Measurements from ENCODE around the gene NIBAN1.

The NIBAN1 gene

DNA sequence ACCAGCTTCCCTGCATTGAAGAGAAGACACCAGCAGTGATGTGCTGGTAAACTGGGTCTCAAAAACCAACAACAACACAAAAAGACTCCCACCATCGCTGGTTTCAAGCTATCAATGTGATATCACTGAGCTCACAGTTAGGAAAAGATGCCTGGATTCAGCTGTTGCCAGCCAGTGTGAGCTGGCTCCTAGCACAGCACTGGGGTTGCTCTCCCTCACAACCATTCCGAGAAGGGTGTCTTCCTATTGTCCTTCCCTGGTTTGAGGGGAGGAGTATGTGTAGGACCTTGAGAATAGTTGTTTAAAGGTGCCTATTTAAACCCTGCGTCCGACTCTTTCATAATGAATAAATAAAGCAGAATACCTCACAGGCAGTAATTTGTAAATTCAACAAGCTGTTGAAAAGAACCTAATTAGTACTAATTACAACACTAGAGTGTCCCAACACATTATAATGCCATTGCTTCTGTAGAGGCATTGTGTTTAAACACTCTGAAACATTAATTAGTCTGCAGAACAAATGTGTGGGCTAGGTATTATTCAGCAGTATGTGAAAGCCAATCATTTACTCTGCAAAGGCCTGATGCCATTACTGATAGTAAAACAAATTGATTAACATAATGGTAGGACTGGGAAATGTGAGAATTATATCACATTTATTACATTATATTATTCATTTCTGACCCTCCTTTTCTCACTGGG is 17.2 kb downstream of the NIBAN1 start:
- TF ChIP-seq, protein P1, sequence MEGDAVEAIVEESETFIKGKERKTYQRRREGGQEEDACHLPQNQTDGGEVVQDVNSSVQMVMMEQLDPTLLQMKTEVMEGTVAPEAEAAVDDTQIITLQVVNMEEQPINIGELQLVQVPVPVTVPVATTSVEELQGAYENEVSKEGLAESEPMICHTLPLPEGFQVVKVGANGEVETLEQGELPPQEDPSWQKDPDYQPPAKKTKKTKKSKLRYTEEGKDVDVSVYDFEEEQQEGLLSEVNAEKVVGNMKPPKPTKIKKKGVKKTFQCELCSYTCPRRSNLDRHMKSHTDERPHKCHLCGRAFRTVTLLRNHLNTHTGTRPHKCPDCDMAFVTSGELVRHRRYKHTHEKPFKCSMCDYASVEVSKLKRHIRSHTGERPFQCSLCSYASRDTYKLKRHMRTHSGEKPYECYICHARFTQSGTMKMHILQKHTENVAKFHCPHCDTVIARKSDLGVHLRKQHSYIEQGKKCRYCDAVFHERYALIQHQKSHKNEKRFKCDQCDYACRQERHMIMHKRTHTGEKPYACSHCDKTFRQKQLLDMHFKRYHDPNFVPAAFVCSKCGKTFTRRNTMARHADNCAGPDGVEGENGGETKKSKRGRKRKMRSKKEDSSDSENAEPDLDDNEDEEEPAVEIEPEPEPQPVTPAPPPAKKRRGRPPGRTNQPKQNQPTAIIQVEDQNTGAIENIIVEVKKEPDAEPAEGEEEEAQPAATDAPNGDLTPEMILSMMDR (IDR thresholded peaks at IDR 0.05), result no peak

DNA sequence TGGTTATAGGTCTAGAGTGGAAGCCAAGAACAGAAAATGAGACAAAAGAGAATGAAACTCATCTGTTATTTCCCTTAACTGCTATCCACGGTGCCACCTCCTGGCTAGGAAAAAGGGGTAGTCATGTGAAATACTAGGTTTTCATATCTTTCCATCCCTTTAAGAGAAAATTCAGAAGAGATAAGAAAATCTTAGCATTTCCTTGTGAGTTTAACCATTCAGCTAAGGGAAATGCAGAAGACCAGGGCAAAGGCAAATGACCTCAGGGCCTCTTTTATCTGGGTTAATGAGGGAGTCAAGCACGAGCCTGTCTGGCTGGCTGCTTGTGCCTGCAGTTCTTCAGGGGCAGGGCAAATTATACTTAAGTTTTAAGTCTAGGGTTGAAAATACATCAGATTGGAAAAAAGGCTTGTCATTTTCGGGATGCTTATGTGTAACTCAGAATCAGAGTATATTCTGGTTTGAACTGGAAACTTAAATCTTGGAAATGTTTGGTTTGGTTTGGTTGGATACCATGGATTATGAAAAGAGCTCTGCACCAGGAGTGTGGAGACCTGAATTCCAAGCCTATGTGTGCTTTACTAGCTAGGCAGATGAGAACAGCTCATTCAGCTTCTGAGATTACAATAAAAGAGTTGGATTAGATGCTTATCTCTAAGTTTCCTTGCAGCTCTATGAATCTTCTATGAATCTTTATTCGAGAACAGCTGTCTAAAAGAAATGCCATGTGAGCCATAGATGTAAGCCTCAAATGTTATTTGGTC is 19.9 kb downstream of the NIBAN1 start:
- TF ChIP-seq, protein P1 (IDR thresholded peaks at IDR 0.05), result peak; percentile 24; the same call in 1 of the 2 replicates

- TF ChIP-seq, protein P1 (IDR thresholded peaks at IDR 0.05), result no peak
Observed at GRCh38 chr1:184953600-184954219, 20.6 kb downstream of the NIBAN1 start.

- TF ChIP-seq, protein P1 (IDR thresholded peaks at IDR 0.05), result no peak
Observed at GRCh38 chr1:184952428-184952827, 21.9 kb downstream of the NIBAN1 start.

- TF ChIP-seq, protein P1 (IDR thresholded peaks at IDR 0.05), result no peak
Observed at GRCh38 chr1:184951788-184952187, 22.5 kb downstream of the NIBAN1 start.

DNA sequence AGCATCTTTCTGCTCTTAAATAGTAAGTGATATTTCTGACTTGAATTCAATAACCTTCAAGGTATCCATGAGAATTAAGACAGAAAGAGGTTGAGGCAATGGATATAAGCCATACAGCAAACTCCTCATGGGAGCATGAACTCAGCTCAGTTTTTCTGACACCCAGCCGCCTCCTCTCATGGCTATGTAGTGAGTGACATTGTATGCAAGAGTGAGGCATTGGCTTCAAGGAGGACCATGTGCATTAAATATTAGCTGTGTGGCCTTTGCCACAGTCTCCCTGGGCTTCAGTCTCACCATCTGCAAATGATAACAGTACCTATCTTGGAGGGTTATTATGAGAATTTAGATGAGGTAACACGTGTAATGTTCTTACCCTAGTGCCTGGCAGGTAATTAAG is 23.4 kb downstream of the NIBAN1 start:
- TF ChIP-seq, protein P1 (IDR thresholded peaks at IDR 0.05), result no peak

DNA sequence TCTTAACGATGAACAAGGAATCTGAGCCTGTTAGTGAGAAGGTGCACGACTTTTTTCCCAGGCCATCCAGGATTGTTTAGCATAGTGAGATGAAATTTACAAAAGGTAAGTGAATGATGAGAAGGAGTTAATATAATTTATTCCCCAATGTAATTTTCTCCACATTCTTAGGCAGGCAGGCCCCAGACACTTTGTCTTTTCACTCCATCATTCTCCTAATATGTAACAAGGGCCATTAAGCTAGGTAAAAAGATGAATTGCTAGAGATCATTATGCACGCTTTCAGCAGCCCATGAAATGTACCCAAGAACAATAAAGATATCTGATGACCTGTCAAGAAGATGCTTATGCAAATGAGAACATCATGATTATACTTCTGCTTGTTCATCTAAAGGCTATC is 24.1 kb downstream of the NIBAN1 start:
- TF ChIP-seq, protein P1 (IDR thresholded peaks at IDR 0.05), result no peak
